GM06990 (cell line): ENCODE measurements around the gene HPSE.

Experiments
- DNase-seq: peaks from one replicate; pipeline ENCODE4 v3.0.0-alpha.2; 2011; ENCODE audit not compliant: insufficient read length; ENCODE audit errors: extremely low read depth
- H3K27me3 ChIP-seq: replicated peaks from 2 replicates; pipeline ENCODE4 v1.6.0; 2011; ENCODE audit warnings: low read length; ENCODE audit not compliant: control insufficient read depth, insufficient read depth
- H3K36me3 ChIP-seq: 2 replicates; pipeline ENCODE4 v1.5.1; 2011; ENCODE audit warnings: low read length; ENCODE audit not compliant: control insufficient read depth, insufficient read depth
- H3K4me3 ChIP-seq: replicated peaks from 2 replicates; pipeline ENCODE4 v1.5.1; 2011; ENCODE audit warnings: low read depth, mild to moderate bottlenecking, control low read depth, low read length
- TF ChIP-seq, protein P1 (sequence below): IDR thresholded peaks from 2 replicates; pipeline ENCODE4 v1.5.1; 2011; ENCODE audit warnings: low read length, control low read depth, mild to moderate bottlenecking, inconsistent platforms; ENCODE audit not compliant: insufficient read depth, poor library complexity, severe bottlenecking

The HPSE gene

DNA sequence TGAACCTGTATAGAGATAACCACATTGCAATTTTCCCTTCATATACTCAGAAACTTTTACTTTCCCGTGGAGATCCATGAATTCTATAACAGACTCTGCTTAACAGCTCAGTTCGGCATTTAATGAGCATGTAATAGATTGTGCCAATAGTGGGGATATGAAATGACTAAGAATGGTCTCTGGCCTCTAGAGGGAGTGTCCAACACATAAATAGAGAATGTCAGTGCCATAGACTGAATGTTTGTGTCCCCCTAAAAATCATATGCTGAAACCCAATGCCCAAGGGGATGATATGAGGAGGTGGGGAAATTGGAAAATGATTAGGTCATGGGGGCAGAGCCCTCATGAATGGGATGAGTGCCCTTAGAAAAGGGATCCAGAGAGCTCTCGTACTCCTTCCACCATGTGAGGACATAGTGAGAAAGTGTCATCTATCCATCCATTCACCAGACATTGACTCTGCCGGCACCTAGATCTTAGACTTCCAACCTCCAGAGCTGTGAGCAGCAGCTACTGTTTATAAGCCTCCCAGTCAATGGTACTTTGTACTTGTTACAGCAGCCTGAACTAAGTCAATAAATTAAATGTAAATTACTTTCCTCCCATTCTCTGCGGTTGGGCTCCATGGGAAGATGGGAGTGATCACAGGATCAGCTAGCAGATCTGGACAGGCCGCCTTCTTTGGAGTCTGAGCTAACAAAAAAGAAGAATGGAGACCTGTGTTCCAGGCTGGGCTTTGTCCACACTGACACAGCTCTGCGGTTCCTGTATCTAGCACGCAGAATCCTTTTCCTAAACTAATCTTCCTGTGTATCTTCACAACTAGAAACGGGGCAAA lies 28.1 kb upstream of the HPSE start:
- no peak overlapping the region for H3K4me3 ChIP-seq
- no peak for DNase-seq
- TF ChIP-seq, protein P1, sequence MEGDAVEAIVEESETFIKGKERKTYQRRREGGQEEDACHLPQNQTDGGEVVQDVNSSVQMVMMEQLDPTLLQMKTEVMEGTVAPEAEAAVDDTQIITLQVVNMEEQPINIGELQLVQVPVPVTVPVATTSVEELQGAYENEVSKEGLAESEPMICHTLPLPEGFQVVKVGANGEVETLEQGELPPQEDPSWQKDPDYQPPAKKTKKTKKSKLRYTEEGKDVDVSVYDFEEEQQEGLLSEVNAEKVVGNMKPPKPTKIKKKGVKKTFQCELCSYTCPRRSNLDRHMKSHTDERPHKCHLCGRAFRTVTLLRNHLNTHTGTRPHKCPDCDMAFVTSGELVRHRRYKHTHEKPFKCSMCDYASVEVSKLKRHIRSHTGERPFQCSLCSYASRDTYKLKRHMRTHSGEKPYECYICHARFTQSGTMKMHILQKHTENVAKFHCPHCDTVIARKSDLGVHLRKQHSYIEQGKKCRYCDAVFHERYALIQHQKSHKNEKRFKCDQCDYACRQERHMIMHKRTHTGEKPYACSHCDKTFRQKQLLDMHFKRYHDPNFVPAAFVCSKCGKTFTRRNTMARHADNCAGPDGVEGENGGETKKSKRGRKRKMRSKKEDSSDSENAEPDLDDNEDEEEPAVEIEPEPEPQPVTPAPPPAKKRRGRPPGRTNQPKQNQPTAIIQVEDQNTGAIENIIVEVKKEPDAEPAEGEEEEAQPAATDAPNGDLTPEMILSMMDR = peak; percentile 48
- no peaks in the 10 kb centered on the region for H3K27me3 ChIP-seq
- H3K36me3 ChIP-seq = no peaks in the 10 kb centered on the region

DNA sequence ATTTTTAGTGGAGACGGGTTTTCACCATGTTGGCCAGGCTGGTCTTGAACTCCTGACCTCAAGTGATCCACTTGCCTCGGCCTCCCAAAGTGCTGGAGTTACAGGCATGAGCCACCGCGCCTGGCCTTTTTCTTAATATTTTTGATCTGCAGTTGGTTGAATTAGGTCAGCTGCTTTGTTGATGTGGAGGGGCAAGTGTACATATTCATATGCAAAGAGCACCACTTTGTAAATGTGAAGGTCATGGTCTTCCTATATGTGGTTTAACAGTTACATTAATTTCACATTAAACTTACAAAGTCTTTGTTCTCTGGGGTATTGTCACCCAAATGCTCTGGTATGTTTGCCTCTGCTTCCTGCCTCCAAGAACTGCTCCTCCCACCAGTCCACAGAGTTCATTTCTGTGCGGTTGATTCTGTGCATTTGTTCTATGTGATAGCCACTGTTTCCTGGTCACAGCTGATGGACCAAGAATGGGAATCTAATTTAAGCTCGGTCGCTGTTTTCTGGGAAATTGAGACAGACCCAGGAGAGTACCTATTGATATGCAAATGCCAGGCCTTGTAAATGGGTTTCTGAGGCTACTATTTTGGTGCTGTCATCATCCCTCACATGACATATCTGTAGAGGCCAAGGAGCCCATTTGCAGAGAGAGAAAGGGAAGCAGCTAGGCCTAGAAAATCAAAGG lies 26.9 kb upstream of the HPSE start:
- no peaks in the 10 kb centered on the region for H3K27me3 ChIP-seq
- H3K36me3 ChIP-seq = no peaks in the 10 kb centered on the region
- H3K4me3 ChIP-seq = no peak overlapping the region
- TF ChIP-seq, protein P1 = no peak
- no peak for DNase-seq

DNA sequence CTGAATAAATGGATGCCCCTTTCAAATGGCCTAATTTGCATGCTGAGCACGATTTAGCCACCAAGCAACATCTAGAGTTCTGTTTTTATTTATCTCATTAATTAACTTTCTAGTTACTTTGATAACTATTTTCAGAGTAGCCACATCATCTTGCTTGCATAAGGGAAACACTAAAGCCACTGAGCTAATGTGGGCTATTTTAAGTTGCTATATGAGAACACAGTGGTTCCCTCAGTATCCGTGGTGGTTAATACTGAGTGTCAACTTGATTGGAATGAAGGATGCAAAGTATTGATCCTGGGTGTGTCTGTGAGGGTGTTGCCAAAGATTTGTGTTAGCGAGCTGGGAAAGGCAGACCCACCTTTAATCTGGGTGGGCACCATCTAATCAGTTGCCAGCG lies 25.4 kb upstream of the HPSE start:
- H3K27me3 ChIP-seq = no peaks in the 10 kb centered on the region
- H3K36me3 ChIP-seq = no peaks in the 10 kb centered on the region
- H3K4me3 ChIP-seq = no peak overlapping the region
- TF ChIP-seq, protein P1 = no peak
- no peak for DNase-seq

DNA sequence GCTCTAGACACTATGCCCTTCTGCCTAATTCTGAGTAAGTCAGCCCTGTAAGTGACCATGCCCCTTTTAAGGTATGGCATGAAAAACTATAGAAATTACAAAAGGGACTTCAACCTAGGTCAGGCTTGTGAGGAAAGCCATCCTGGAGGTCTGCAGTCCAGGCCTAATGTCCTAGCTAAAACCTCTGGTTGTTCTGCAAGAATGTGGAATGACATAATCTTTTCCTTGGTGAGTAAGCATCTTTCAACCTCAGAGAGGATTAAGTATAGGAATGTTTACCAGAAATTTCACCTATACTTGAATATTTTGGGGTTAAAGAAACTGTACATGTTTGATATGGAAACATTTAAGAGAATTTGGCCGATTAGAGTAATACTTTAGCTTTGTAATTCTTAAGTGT lies 23.8 kb upstream of the HPSE start:
- H3K27me3 ChIP-seq = no peaks in the 10 kb centered on the region

DNA sequence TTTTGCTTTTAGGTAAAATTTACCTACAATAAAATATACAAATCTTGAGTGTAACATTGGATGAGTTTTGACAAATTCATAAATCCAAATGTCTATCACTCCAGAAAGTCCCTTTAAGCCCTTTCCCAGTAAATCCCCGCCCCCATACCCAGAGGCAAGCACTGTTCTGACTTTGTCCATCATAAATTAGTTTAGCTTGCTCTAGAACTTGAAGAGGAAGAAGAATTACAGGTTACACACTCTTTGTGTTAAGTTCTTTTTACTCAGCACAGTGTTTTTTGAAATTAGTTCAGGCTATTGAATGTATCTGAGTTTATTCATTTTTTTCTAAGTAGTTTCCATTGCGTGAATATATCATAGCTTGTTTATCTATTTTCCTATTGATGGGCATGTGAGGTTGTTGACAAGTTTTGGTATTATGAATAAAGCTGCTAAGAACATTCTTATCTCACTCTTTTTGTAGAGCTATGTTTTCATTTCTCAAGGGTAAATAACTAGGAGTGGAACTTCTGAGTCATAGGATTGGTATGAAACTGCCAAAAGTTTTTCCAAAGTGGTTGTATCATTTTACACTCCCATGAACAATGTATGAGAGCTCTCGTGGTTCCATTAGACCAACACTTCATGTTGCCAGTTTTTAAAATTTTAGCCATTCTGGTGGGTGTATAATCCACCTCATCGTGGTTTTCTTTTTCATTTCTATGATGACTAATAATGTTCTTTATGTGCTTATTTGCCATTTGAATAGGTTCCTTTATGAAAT lies 22.4 kb upstream of the HPSE start:
- Histone ChIP-seq H3K36me3 (no peaks in the 10 kb centered on the region), H3K4me3 (no peak overlapping the region), H3K27me3 (no peaks in the 10 kb centered on the region)
- no peak for DNase-seq
- TF ChIP-seq, protein P1 = no peak

More for the DNA sequence above, 23.8 kb upstream of the HPSE start:
- H3K36me3 ChIP-seq = no peaks in the 10 kb centered on the region
- DNase-seq = no peak
- H3K4me3 ChIP-seq = no peak overlapping the region
- TF ChIP-seq, protein P1 = no peak
